OCI-LY3 (cell line): ENCODE results near the gene ZBTB7C.

Source experiments
- H2AFZ ChIP-seq: fragments of 200-600, 300-600 bp; shearing (Covaris generic); 2 replicates; pipeline ENCODE4 v1.6.0; 2014; ENCODE audit warnings: antibody characterized with exemption, low read depth, low read length
- H3K27ac ChIP-seq: fragments of 200-600, 300-600 bp; sonication (generic); 2 replicates; pipeline ENCODE4 v1.5.1; 2014; ENCODE audit warnings: mild to moderate bottlenecking, low read length, moderate library complexity, mixed read lengths
- H3K27me3 ChIP-seq: fragments of 200-600, 300-600 bp; sonication (generic); 2 replicates; pipeline ENCODE4 v1.6.1; 2014; ENCODE audit warnings: low read depth, low read length, mixed read lengths
- H3K36me3 ChIP-seq: fragments of 200-600, 300-600 bp; sonication (generic); replicated peaks from 2 replicates; pipeline ENCODE3; 2014; ENCODE audit warnings: low read depth, low read length, mixed read lengths
- H3K4me1 ChIP-seq: fragments of 300-600, 200-600 bp; sonication (generic); 2 replicates; pipeline ENCODE4 v1.6.1; 2014; ENCODE audit warnings: low read length, mixed read lengths
- H3K4me2 ChIP-seq: fragments of 200-600, 300-600 bp; sonication (generic); 2 replicates; pipeline ENCODE4 v1.6.1; 2014; ENCODE audit warnings: low read length, mixed read lengths
- H3K4me3 ChIP-seq: fragments of 300-600, 200-600 bp; sonication (generic); 2 replicates; pipeline ENCODE4 v1.5.1; 2014; ENCODE audit warnings: antibody characterized with exemption, mild to moderate bottlenecking, low read length, moderate library complexity
- H3K79me2 ChIP-seq: fragments of 300-600, 200-600 bp; shearing (Covaris generic); 2 replicates; pipeline ENCODE4 v1.6.1; 2014; ENCODE audit warnings: mild to moderate bottlenecking, low read length, mixed read lengths
- H3K9ac ChIP-seq: fragments of 300-600, 200-600 bp; shearing (Covaris generic); 2 replicates; pipeline ENCODE4 v1.6.0; 2014; ENCODE audit warnings: mild to moderate bottlenecking, low read length, moderate library complexity
- H3K9me3 ChIP-seq: fragments of 200-600, 300-600 bp; shearing (Covaris generic); 2 replicates; pipeline ENCODE4 v1.6.1; 2014; ENCODE audit warnings: low read length, mixed read lengths; ENCODE audit not compliant: insufficient read depth
- H4K20me1 ChIP-seq: fragments of 200-600, 300-600 bp; sonication (generic); 2 replicates; pipeline ENCODE4 v1.6.1; 2016; ENCODE audit warnings: low read length, mixed read lengths; ENCODE audit not compliant: insufficient read depth
- CTCF ChIP-seq: fragments of 200-600, 300-600 bp; sonication (generic); IDR thresholded peaks from 2 replicates; pipeline ENCODE4 v1.5.1; 2014; ENCODE audit warnings: antibody characterized with exemption, low read length, low read depth
- EZH2phosphoT487 ChIP-seq: fragments of 200-600 bp; shearing (Covaris generic); IDR thresholded peaks from 2 replicates; pipeline ENCODE4 v1.6.1; 2018; ENCODE audit warnings: antibody characterized with exemption, mixed run types, low read depth

ZBTB7C gene

DNA sequence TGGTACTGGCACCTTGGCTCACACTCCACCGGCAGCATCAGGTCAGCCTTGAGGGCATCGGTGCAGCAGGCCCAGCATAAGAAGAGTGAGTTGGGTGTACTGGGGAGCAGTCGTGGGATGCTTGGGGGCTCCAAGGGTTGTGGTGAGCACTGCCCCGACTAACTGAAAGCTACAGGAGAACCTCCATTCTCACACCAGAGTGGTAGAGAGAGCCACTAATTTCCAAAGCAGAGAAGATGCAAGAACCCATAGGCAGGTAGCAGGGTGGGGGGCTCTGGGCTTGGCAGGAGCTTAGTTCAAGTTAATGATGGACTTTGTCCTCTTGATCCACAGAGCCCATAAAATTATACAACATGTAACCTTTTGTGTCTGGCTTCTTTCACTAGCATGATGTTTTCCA lies 330.7 kb downstream of the ZBTB7C start:
- Histone ChIP-seq H4K20me1 (no peaks in the 10 kb centered on the region), H3K4me1 (0 out of 2 replicates have a peak, but pooled peaks cover 4% of the 10 kb centered on the region), H3K79me2 (no peaks in the 10 kb centered on the region), H2AFZ (no peak overlapping the region), H3K4me3 (no peak overlapping the region), H3K36me3 (no peaks in the 10 kb centered on the region), H3K27me3 (peaks cover 33% of the 10 kb centered on the region), H3K27ac (no peak overlapping the region), H3K9me3 (no peaks in the 10 kb centered on the region), H3K4me2 (no peak overlapping the region), H3K9ac (no peak overlapping the region)
- no peak for TF ChIP-seq EZH2phosphoT487
- TF ChIP-seq CTCF, result no peak

DNA sequence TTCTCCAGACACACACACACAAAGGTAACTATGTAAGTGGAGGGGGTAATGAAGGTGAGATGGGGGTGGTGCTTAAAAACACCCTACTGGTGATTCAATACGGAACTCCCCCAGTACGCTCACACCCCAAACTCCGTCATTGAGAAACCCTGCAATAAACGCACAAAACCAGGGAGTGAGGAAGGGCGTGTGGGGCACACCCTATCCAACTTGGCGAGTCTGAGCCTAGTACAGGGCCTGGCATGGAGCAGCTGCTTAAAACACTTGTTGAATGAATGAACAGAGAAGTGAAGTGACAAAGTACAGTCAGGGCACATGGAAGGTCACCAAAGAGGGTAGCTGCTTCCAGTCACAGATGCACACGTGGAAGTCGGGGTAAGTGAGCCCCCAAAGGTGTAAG lies 331.9 kb downstream of the ZBTB7C start:
- Histone ChIP-seq H3K79me2 (no peaks in the 10 kb centered on the region), H3K9ac (no peak overlapping the region), H3K27ac (no peak overlapping the region), H3K9me3 (no peaks in the 10 kb centered on the region), H3K36me3 (no peaks in the 10 kb centered on the region), H2AFZ (no peak overlapping the region), H3K27me3 (peaks cover 33% of the 10 kb centered on the region), H4K20me1 (no peaks in the 10 kb centered on the region), H3K4me3 (no peak overlapping the region), H3K4me1 (0 out of 2 replicates have a peak, but pooled peaks cover 4% of the 10 kb centered on the region), H3K4me2 (no peak overlapping the region)
- TF ChIP-seq CTCF (no peak), EZH2phosphoT487 (no peak)

DNA sequence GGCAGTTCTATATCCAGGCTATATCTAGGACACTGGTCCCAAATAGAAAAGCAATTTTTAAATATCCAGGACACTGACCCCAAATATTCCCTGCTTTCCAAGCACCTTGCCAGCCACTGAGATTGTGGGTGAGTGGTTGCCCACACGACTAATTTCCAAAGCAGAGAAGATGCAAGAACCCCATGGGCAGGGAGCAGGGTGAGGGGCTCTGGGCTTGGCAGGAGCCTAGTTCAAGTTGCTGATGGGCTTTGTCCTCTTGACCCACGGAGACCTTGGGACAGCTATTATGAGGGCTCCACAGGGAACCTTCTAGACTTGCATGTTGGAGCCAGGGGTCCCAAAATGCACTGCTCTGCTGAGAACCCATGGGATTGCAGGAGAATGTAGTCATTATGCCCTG lies 332.7 kb downstream of the ZBTB7C start:
- Histone ChIP-seq H3K4me1 (0 out of 2 replicates have a peak, but pooled peaks cover 4% of the 10 kb centered on the region), H3K79me2 (no peaks in the 10 kb centered on the region), H3K27me3 (peaks cover 38% of the 10 kb centered on the region), H3K4me3 (no peak overlapping the region), H3K4me2 (no peak overlapping the region), H2AFZ (no peak overlapping the region), H3K9ac (no peak overlapping the region), H4K20me1 (no peaks in the 10 kb centered on the region), H3K36me3 (no peaks in the 10 kb centered on the region), H3K27ac (no peak overlapping the region), H3K9me3 (no peaks in the 10 kb centered on the region)
- TF ChIP-seq CTCF, result no peak
- no peak for TF ChIP-seq EZH2phosphoT487

GRCh38 chr18:48075707-48076093 lies 333.5 kb downstream of the ZBTB7C start:
- Histone ChIP-seq H3K9me3 (no peaks in the 10 kb centered on the region), H4K20me1 (no peaks in the 10 kb centered on the region), H3K4me1 (0 out of 2 replicates have a peak, but pooled peaks cover 1% of the 10 kb centered on the region), H3K27me3 (peaks cover 43% of the 10 kb centered on the region), H3K79me2 (no peaks in the 10 kb centered on the region), H3K36me3 (no peaks in the 10 kb centered on the region), H2AFZ (no peak overlapping the region), H3K27ac (no peak overlapping the region), H3K4me3 (no peak overlapping the region), H3K4me2 (no peak overlapping the region), H3K9ac (no peak overlapping the region)
- no peak for TF ChIP-seq CTCF
- no peak for TF ChIP-seq EZH2phosphoT487
